Neural progenitor cell (in vitro differentiated cells): ENCODE measurements around the gene TSPAN32. TPM values are rescaled to one million over a fixed set of nuclear protein-coding genes. Genes with fewer than 3 reads are reported as not detected.
"Not testable (repeated sequence)": the region's sequence is repeated elsewhere in the genome, so short reads cannot be mapped to it uniquely, and the experiment has no call there.

ENCODE experiments used
- DNase-seq: peaks from one replicate; pipeline ENCODE4 v3.0.0-alpha.2; 2016; ENCODE audit warnings: low spot score
- H2AFZ ChIP-seq: fragments of 200-600 bp; sonication (generic); replicated peaks from 2 replicates; pipeline ENCODE4 v1.6.1; 2016; ENCODE audit warnings: antibody characterized with exemption
- H3F3A ChIP-seq: fragments of 200-600 bp; sonication (generic); 2 replicates; pipeline ENCODE4 v1.6.1; 2016; ENCODE audit warnings: antibody characterized with exemption, low read depth
- H3K27ac ChIP-seq: fragments of 200-600 bp; sonication (generic); 2 replicates; pipeline ENCODE4 v1.5.1; 2016; ENCODE audit warnings: mild to moderate bottlenecking
- H3K27me3 ChIP-seq: fragments of 200-600 bp; sonication (generic); 2 replicates; pipeline ENCODE4 v1.6.1; 2016; ENCODE audit warnings: mild to moderate bottlenecking, moderate library complexity
- H3K36me3 ChIP-seq: fragments of 200-600 bp; sonication (generic); 2 replicates; pipeline ENCODE4 v1.5.1; 2016
- H3K4me1 ChIP-seq: fragments of 200-600 bp; sonication (generic); 2 replicates; pipeline ENCODE4 v1.6.1; 2016; ENCODE audit warnings: mixed run types
- H3K4me2 ChIP-seq: fragments of 200-600 bp; sonication (generic); 2 replicates; pipeline ENCODE4 v1.6.1; 2016
- H3K4me3 ChIP-seq: fragments of 200-600 bp; sonication (generic); 2 replicates; pipeline ENCODE4 v1.5.1; 2016
- H3K79me2 ChIP-seq: fragments of 200-600 bp; sonication (generic); 2 replicates; pipeline ENCODE4 v1.6.1; 2016; ENCODE audit warnings: low read depth
- H3K9ac ChIP-seq: fragments of 200-600 bp; sonication (generic); 2 replicates; pipeline ENCODE4 v1.6.1; 2016
- H3K9me3 ChIP-seq: fragments of 200-600 bp; sonication (generic); 2 replicates; pipeline ENCODE4 v1.5.1; 2016; ENCODE audit warnings: low read depth
- H4K20me1 ChIP-seq: fragments of 200-600 bp; sonication (generic); 2 replicates; pipeline ENCODE4 v1.6.1; 2016; ENCODE audit warnings: low read depth
- H3K27ac Mint-ChIP-seq: 3 replicates; pipeline ENCODE4 v1.8.0; 2021; ENCODE audit warnings: mixed read lengths
- H3K27me3 Mint-ChIP-seq: 2 replicates; pipeline ENCODE4 v1.8.0; 2022; ENCODE audit warnings: low read depth, mild to moderate bottlenecking, inconsistent platforms, moderate library complexity, mixed read lengths; ENCODE audit not compliant: insufficient read depth
- H3K36me3 Mint-ChIP-seq: 3 replicates; pipeline ENCODE4 v1.8.0; 2021; ENCODE audit warnings: mixed read lengths
- H3K4me1 Mint-ChIP-seq: 3 replicates; pipeline ENCODE4 v1.8.0; 2021; ENCODE audit warnings: mixed read lengths
- H3K4me3 Mint-ChIP-seq: 3 replicates; pipeline ENCODE4 v1.8.0; 2021; ENCODE audit warnings: mild to moderate bottlenecking, moderate library complexity, mixed read lengths
- H3K9me3 Mint-ChIP-seq: 3 replicates; pipeline ENCODE4 v1.8.0; 2020; ENCODE audit warnings: mixed read lengths
- EZH2 ChIP-seq: fragments of 200-600 bp; sonication (generic); IDR thresholded peaks from 2 replicates; pipeline ENCODE4 v1.6.1; 2017; ENCODE audit warnings: antibody characterized with exemption, mild to moderate bottlenecking, moderate library complexity
- EZH2phosphoT487 ChIP-seq: fragments of 200-600 bp; sonication (generic); IDR thresholded peaks from 2 replicates; pipeline ENCODE4 v1.6.1; 2017; ENCODE audit warnings: antibody characterized with exemption
- total RNA-seq: library from RNA; depleted of rRNA; stranded (reverse); fragments of >200 nt; gene quantifications from 2 replicates; pipeline ENCODE4 v1.2.3, GENCODE V29; 2015; ENCODE audit warnings: low replicate concordance
- TF ChIP-seq, protein P1 (sequence below): fragments of 200-600 bp; sonication (generic); IDR thresholded peaks from 2 replicates; pipeline ENCODE4 v1.5.1; 2017; ENCODE audit warnings: antibody characterized with exemption, mild to moderate bottlenecking

Gene TSPAN32
- total RNA-seq, 1 donor from 2014 or later, result not detected

DNA sequence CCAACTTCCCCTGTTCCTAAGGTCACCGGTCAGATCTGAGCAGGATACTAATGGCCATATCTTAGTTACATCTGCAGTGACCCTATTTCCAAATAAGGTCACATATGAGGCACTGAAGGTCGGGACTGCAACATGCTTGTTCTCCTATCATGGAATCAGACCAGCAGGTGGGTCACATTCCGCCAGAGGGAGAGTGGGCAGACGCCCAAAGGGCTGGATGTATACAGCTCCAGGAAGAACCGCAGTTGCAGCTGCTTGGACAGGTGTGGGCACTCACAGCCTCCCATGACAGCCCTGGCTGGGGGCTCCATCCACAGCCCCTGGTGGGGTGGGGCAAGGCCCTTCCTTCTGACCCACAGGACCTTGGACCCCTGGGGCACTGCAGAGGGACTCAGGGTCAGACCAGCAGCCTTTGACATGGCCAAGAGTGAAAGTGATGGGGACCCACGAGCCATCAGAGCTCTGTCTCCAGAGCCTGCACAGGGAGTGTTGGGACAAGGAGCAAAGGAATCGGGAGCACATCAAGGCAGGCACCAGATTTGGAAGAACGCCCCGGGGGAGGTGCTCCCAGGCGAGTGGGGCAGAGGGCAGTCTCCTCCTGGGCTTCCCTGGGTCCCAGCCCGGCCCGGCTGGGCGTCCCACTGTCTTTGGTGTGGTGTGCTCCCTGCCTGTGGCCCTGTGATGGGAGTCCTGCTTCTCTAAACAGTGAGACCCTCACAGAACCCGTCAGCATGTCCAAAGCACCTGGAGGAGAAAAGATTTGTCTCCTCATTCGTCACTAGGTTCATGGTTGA is 62.0 kb downstream of the TSPAN32 start:
- H3K27me3 ChIP-seq, result no peaks in the 10 kb centered on the region
- H3K36me3 Mint-ChIP-seq, result no peaks in the 10 kb centered on the region
- no peak for DNase-seq
- TF ChIP-seq EZH2phosphoT487 (no peak), EZH2 (no peak)
- TF ChIP-seq, protein P1, sequence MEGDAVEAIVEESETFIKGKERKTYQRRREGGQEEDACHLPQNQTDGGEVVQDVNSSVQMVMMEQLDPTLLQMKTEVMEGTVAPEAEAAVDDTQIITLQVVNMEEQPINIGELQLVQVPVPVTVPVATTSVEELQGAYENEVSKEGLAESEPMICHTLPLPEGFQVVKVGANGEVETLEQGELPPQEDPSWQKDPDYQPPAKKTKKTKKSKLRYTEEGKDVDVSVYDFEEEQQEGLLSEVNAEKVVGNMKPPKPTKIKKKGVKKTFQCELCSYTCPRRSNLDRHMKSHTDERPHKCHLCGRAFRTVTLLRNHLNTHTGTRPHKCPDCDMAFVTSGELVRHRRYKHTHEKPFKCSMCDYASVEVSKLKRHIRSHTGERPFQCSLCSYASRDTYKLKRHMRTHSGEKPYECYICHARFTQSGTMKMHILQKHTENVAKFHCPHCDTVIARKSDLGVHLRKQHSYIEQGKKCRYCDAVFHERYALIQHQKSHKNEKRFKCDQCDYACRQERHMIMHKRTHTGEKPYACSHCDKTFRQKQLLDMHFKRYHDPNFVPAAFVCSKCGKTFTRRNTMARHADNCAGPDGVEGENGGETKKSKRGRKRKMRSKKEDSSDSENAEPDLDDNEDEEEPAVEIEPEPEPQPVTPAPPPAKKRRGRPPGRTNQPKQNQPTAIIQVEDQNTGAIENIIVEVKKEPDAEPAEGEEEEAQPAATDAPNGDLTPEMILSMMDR, result no peak
- peaks cover 2% of the 10 kb centered on the region for H3K4me1 Mint-ChIP-seq
- H3K9ac ChIP-seq, result no peak overlapping the region
- H3K4me3 Mint-ChIP-seq, result no peak overlapping the region
- H4K20me1 ChIP-seq, result no peaks in the 10 kb centered on the region
- H3K4me1 ChIP-seq, result no peaks in the 10 kb centered on the region
- peaks cover 4% of the 10 kb centered on the region for H3K27me3 Mint-ChIP-seq
- no peak overlapping the region for H3K27ac ChIP-seq
- H3K36me3 ChIP-seq, result no peaks in the 10 kb centered on the region
- H3F3A ChIP-seq, result no peaks in the 10 kb centered on the region
- H3K27ac Mint-ChIP-seq, result no peak overlapping the region
- H3K4me2 ChIP-seq, result no peak overlapping the region
- no peak overlapping the region for H3K4me3 ChIP-seq
- no peaks in the 10 kb centered on the region for H3K79me2 ChIP-seq
- no peaks in the 10 kb centered on the region for H3K9me3 ChIP-seq
- H3K9me3 Mint-ChIP-seq, result no peaks in the 10 kb centered on the region
- no peak overlapping the region for H2AFZ ChIP-seq

DNA sequence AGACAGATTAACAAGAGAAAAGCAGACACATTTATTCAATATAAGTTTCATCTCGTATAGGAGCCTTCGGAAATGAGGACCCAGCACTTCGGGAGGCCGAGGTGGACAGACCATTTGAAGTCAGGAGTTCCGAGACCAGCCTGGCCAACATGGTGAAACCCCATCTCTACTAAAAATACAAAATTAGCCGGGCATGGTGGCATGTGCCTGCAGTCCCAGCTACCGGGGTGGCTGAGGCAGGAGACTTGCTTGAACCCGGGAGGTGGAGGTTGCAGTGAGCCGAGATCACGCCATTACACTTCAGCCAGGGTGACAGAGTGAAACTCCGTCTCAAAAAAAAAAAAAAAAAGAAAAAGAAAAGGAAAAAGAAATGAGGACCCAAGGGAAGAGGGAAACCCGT is 62.6 kb downstream of the TSPAN32 start:
- H3K4me1 Mint-ChIP-seq, H3K36me3 ChIP-seq, H3K4me3 Mint-ChIP-seq, DNase-seq, H3K4me3 ChIP-seq, H3K4me2 ChIP-seq, H3K36me3 Mint-ChIP-seq, H3K27ac Mint-ChIP-seq, H2AFZ ChIP-seq, H3K9me3 Mint-ChIP-seq, H3K4me1 ChIP-seq, H4K20me1 ChIP-seq, H3K9me3 ChIP-seq, H3K27me3 ChIP-seq, H3K27ac ChIP-seq, H3K27me3 Mint-ChIP-seq, H3F3A ChIP-seq, H3K9ac ChIP-seq, H3K79me2 ChIP-seq: not testable (repeated sequence)

DNA sequence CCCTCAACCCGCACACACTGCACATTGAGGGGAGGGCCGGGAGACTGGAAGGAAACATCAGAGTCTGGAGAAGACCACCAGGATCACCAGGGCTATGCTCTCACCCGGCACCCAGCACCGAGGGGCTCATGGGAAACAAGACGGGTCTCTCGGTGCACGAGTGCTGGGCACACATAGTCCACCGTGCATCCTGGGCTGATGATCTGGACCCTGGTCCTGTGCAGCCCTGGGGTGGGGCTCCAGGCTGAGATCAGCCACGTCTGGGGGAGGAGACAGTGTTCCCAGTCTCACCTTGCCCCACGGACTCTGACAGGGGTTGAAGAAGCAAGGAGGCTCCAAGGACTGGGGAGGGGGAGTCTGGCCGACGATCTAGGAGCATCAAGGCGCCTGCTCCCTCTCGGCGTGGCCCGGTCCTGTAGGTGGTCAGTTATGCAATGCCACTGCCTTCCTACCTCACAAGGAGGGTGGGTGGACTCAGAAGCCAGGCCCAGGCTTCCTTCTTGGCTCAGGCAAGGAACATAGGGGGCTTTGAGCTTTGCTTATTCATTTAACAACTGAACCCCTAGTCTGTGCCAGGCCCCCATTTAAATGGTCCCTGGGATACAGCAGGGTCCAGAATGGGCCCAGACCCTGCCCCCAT is 63.9 kb downstream of the TSPAN32 start:
- H3K9me3 Mint-ChIP-seq, result no peaks in the 10 kb centered on the region
- no peak overlapping the region for H3K27ac ChIP-seq
- H3K36me3 ChIP-seq, result no peaks in the 10 kb centered on the region
- no peak for DNase-seq
- H3K4me2 ChIP-seq, result no peak overlapping the region
- no peaks in the 10 kb centered on the region for H3K79me2 ChIP-seq
- no peak overlapping the region for H3K4me3 ChIP-seq
- H3K27ac Mint-ChIP-seq, result no peak overlapping the region
- H3K36me3 Mint-ChIP-seq, result no peaks in the 10 kb centered on the region
- H4K20me1 ChIP-seq, result no peaks in the 10 kb centered on the region
- H3K27me3 ChIP-seq, result no peaks in the 10 kb centered on the region
- no peak overlapping the region for H2AFZ ChIP-seq
- H3F3A ChIP-seq, result no peaks in the 10 kb centered on the region
- TF ChIP-seq, protein P1, result no peak
- TF ChIP-seq EZH2, result no peak
- no peak for TF ChIP-seq EZH2phosphoT487
- H3K27me3 Mint-ChIP-seq, result peaks cover 6% of the 10 kb centered on the region
- H3K4me1 Mint-ChIP-seq, result peaks cover 2% of the 10 kb centered on the region
- no peak overlapping the region for H3K4me3 Mint-ChIP-seq
- no peaks in the 10 kb centered on the region for H3K9me3 ChIP-seq
- no peaks in the 10 kb centered on the region for H3K4me1 ChIP-seq
- H3K9ac ChIP-seq, result no peak overlapping the region

DNA sequence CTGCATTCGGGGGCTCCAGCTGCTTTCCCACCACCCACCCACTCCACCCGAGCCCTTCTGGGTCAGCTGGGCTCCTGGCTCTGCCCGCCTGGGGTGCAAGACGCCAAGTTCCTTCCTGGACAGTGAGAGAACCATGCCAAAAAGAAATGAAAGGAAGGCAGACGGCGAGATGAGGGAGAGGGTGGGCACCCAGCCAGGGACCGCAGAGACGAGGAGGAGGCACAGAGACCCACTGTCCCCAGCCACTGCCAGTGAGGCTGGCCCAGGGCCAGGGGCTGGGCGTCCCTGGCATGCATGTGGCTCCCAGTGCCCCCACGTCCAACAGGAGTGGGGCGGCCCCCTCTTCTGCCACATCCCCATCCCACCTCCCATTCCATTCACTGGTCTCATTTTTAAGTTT is 64.5 kb downstream of the TSPAN32 start:
- Histone ChIP-seq H3K36me3 (no peaks in the 10 kb centered on the region), H2AFZ (no peak overlapping the region), H3K4me2 (no peak overlapping the region), H3K9ac (no peak overlapping the region), H3F3A (no peaks in the 10 kb centered on the region), H3K4me1 (no peaks in the 10 kb centered on the region), H4K20me1 (no peaks in the 10 kb centered on the region), H3K4me3 (no peak overlapping the region), H3K9me3 (no peaks in the 10 kb centered on the region), H3K79me2 (no peaks in the 10 kb centered on the region), H3K27me3 (no peaks in the 10 kb centered on the region), H3K27ac (no peak overlapping the region)
- DNase-seq, result no peak
- Mint-ChIP-seq H3K27me3 (peaks cover 6% of the 10 kb centered on the region), H3K36me3 (no peaks in the 10 kb centered on the region), H3K4me3 (no peak overlapping the region), H3K4me1 (peaks cover 2% of the 10 kb centered on the region), H3K9me3 (no peaks in the 10 kb centered on the region), H3K27ac (no peak overlapping the region)
- TF ChIP-seq EZH2 (no peak), EZH2phosphoT487 (no peak)
- TF ChIP-seq, protein P1, result no peak
